SK-N-SH (cell line): ENCODE data around the gene TBC1D21.

Source experiments
- RCOR1 ChIP-seq: fragments of 150-350 bp; IDR thresholded peaks from 2 replicates; pipeline ENCODE4 v1.6.1; 2017; ENCODE audit warnings: antibody characterized with exemption, low read length
- TF ChIP-seq, protein P1 (sequence below): fragments of 200-600 bp; sonication (generic); IDR thresholded peaks from 2 replicates; pipeline ENCODE4 v1.6.1; 2017; ENCODE audit warnings: antibody characterized with exemption, mild to moderate bottlenecking, moderate library complexity

DNA sequence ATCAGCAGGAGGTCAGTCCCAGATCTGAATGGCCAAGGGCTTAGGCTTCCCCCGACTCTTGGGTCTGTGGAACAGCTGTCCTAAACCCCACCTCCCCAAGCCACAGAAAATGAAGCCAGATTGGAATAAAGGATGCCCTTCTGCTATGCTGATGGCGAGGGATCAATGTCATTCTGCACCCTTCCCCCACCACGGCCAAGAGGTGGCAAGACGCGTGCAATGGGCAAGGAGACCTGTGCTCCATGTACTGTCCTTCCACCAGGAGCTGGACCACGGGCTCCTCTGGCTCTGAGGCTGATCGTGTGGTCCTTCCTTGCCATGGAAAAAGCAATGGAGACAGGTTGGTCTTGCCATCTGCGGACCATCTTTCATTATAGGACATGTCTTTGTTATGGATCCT is 32.6 kb upstream of the TBC1D21 start:
- TF ChIP-seq, protein P1, sequence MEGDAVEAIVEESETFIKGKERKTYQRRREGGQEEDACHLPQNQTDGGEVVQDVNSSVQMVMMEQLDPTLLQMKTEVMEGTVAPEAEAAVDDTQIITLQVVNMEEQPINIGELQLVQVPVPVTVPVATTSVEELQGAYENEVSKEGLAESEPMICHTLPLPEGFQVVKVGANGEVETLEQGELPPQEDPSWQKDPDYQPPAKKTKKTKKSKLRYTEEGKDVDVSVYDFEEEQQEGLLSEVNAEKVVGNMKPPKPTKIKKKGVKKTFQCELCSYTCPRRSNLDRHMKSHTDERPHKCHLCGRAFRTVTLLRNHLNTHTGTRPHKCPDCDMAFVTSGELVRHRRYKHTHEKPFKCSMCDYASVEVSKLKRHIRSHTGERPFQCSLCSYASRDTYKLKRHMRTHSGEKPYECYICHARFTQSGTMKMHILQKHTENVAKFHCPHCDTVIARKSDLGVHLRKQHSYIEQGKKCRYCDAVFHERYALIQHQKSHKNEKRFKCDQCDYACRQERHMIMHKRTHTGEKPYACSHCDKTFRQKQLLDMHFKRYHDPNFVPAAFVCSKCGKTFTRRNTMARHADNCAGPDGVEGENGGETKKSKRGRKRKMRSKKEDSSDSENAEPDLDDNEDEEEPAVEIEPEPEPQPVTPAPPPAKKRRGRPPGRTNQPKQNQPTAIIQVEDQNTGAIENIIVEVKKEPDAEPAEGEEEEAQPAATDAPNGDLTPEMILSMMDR: no peak
- TF ChIP-seq RCOR1: no peak
